Keratinocyte (primary cell): ENCODE results near the gene EGF.

Experiments
- EZH2 ChIP-seq: IDR thresholded peaks from one replicate; pipeline ENCODE4 v1.6.1; 2012; ENCODE audit warnings: inconsistent platforms, mild to moderate bottlenecking, low read length, moderate library complexity
- TF ChIP-seq, protein P1 (sequence below), 3 experiments: IDR thresholded peaks in 1 of 3; conservative IDR thresholded peaks in 1 of 3; optimal IDR thresholded peaks in 1 of 3; 2 replicates in 2 of 3; 3 replicates in 1 of 3; pipeline versions ENCODE3 to v1.5.1; 2011; ENCODE audit warnings: low read length in 3 of 3, mild to moderate bottlenecking in 3 of 3, moderate library complexity in 2 of 3, control low read depth in 1 of 3, inconsistent platforms in 1 of 3; ENCODE audit not compliant: insufficient read depth in 2 of 3; ENCODE audit errors: extremely low read depth in 1 of 3

DNA sequence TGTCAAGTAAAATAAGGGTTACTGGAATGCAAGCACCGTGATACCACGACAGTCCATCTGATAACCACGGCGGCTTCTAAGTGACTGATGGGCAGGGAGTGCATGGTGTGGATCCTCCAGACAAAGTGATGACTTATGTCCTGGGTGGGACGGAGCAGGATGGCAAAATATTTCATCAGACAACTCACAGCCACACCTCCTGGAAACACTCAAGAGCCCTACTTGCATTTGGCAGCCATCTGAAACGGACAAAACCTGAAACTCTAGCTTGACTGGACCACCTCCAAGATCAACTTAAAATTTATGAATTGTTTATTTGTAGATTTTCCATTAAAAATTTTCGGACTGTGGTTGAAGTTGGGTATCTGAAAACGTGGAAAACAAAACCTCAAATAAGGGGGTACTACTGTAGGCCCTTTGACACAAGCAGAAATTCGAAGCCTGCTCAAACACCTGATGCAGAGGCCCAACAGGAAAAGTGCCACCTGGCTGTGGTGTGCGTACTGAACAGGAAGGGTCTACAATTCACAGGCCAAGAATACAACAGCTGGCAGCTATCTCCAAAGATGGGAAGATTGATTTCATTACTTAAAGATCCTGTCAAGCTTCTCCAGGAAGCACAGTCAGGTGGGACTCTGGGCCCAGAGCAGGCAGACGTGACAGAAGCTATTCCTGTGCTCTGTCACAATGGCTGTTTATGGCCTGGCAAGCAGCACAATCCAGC is 38.7 kb upstream of the EGF start:
- TF ChIP-seq, protein P1, sequence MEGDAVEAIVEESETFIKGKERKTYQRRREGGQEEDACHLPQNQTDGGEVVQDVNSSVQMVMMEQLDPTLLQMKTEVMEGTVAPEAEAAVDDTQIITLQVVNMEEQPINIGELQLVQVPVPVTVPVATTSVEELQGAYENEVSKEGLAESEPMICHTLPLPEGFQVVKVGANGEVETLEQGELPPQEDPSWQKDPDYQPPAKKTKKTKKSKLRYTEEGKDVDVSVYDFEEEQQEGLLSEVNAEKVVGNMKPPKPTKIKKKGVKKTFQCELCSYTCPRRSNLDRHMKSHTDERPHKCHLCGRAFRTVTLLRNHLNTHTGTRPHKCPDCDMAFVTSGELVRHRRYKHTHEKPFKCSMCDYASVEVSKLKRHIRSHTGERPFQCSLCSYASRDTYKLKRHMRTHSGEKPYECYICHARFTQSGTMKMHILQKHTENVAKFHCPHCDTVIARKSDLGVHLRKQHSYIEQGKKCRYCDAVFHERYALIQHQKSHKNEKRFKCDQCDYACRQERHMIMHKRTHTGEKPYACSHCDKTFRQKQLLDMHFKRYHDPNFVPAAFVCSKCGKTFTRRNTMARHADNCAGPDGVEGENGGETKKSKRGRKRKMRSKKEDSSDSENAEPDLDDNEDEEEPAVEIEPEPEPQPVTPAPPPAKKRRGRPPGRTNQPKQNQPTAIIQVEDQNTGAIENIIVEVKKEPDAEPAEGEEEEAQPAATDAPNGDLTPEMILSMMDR (optimal IDR thresholded peaks at IDR 0.05 in 1 of 3, IDR thresholded peaks at IDR 0.05 in 1 of 3, conservative IDR thresholded peaks at IDR 0.05 in 1 of 3; ENCODE audit: extremely low read depth in 1 of 3, insufficient read depth in 2 of 3, low read length in 3 of 3): no peak
- no peak for TF ChIP-seq EZH2
